ENCODE data around the gene IL1RN. TPM values are rescaled to one million over a fixed set of nuclear protein-coding genes. Genes with fewer than 3 reads are reported as not detected.

Gene IL1RN
- total and polyA plus RNA-seq, 8 donors: 0.37 to 3.1 (median 1.4) TPM; not detected in 1

GRCh38 chr2:113150258-113150601 is 22.8 kb downstream of the IL1RN start:
- Histone ChIP-seq H3K9me3 (no peaks in the 10 kb centered on the region), H3K27me3 (no peaks in the 10 kb centered on the region), H3K27ac (no peak overlapping the region), H3K4me1 (no peaks in the 10 kb centered on the region), H3K4me3 (no peak overlapping the region), H3K36me3 (no peaks in the 10 kb centered on the region)
- ATAC-seq (no peak), FAIRE-seq (no peak), DNase-seq (no peak)
- TF ChIP-seq CTCF (IDR thresholded peaks at IDR 0.05): no peak
- WGBS, 2 donors: 79 to 82% methylated on average over 5 of the region's 5 CpGs
- intact Hi-C loops (cut with DNase I): no loop called here

GRCh38 chr2:113155331-113155730 is 27.9 kb downstream of the IL1RN start:
- no peaks in the 10 kb centered on the region for H3K36me3 ChIP-seq
- peaks cover 6 to 22% (median 7%) of the 10 kb centered on the region in 3 donors for H3K4me1 ChIP-seq
- H3K27ac ChIP-seq: no peak overlapping the region
- FAIRE-seq: no peak
- ATAC-seq: no peak
- no peaks in the 10 kb centered on the region for H3K9me3 ChIP-seq
- H3K4me3 ChIP-seq: no peak overlapping the region
- H3K27me3 ChIP-seq: no peaks in the 10 kb centered on the region
- WGBS, 2 donors: 70 to 92% methylated on average over 5 of the region's 5 CpGs
- DNase-seq: no peak
- no peak for TF ChIP-seq CTCF (IDR thresholded peaks at IDR 0.05)
- intact Hi-C loops (cut with DNase I): loop anchor here in 1 of 3 donors (5.0 kb wide), 1 partner anchor 42 kb away; no protein-coding TSS in a partner anchor

GRCh38 chr2:113156278-113157117 is 29.1 kb downstream of the IL1RN start:
- Histone ChIP-seq H3K36me3 (no peaks in the 10 kb centered on the region), H3K27ac (peak overlapping the region in 3 of 4 donors; percentile 57 to 93 (median 87)), H3K27me3 (no peaks in the 10 kb centered on the region), H3K4me1 (peaks cover 6 to 22% (median 7%) of the 10 kb centered on the region in 3 donors), H3K9me3 (no peaks in the 10 kb centered on the region), H3K4me3 (peak overlapping the region in 3 of 4 donors; percentile 56 to 69 (median 63))
- no peak for TF ChIP-seq CTCF (IDR thresholded peaks at IDR 0.05)
- intact Hi-C loops (cut with DNase I): loop anchor here in 1 of 3 donors (5.0 kb wide), 1 partner anchor 41 kb away; no protein-coding TSS in a partner anchor
- DNase-seq (peak in 4 of 6 donors; percentile 45 to 70 (median 58)), FAIRE-seq (no peak), ATAC-seq (peak; percentile 67 to 79 (median 75))
- WGBS, 2 donors: 17% methylated on average over 10 of the region's 10 CpGs

- Histone ChIP-seq H3K4me3 (peak overlapping the region; percentile 56 to 69 (median 62)), H3K27me3 (no peaks in the 10 kb centered on the region), H3K4me1 (peaks cover 6 to 22% (median 7%) of the 10 kb centered on the region in 3 donors), H3K27ac (peak overlapping the region; percentile 64 to 93 (median 78)), H3K36me3 (no peaks in the 10 kb centered on the region), H3K9me3 (no peaks in the 10 kb centered on the region)
- no peak for FAIRE-seq
- 0 to 1% methylated on average over 89 to 92 of the region's 92 CpGs for WGBS, 2 donors
- peak; percentile 72 to 89 (median 82) for DNase-seq
- no peak for TF ChIP-seq CTCF (IDR thresholded peaks at IDR 0.05)
- intact Hi-C loops (cut with DNase I): loop anchor here in 1 of 3 donors (5.0 kb wide), 1 partner anchor 40 kb away; no protein-coding TSS in a partner anchor
- peak; percentile 83 to 89 (median 85) for ATAC-seq
Observed at GRCh38 chr2:113157118-113157896, 29.9 kb downstream of the IL1RN start.
